HG03457 (cell line): Measurements from ENCODE around the gene ZNF267.
"Not testable (repeated sequence)": the region's sequence is repeated elsewhere in the genome, so short reads cannot be mapped to it uniquely, and the experiment has no call there.

Source experiments
- ATAC-seq: cut with Tn5 transposase; IDR thresholded peaks from one replicate; pipeline ENCODE4 v1.9.1; 2021; ENCODE audit warnings: moderate number of reproducible peaks; ENCODE audit not compliant: unreplicated experiment

The ZNF267 gene

GRCh38 chr16:31873556-31874365, at the start of gene ZNF267:
ZNF267 (plus strand) TSS chr16:31873807; CDS start chr16:31873967, 160 bp downstream.
- peak; percentile 31 for ATAC-seq

- no peak for ATAC-seq
Measured at GRCh38 chr16:31833047-31833446, 40.6 kb upstream of the ZNF267 start.

GRCh38 chr16:31836396-31836795, 37.2 kb upstream of the ZNF267 start:
- ATAC-seq, result not testable (repeated sequence)

- ATAC-seq, result no peak
Measured at GRCh38 chr16:31842864-31843263, 30.7 kb upstream of the ZNF267 start.

- ATAC-seq, result not testable (repeated sequence)
Measured at GRCh38 chr16:31848572-31848971, 25.0 kb upstream of the ZNF267 start.

GRCh38 chr16:31853291-31853690, 20.3 kb upstream of the ZNF267 start:
- ATAC-seq, result no peak

- no peak for ATAC-seq
Measured at GRCh38 chr16:31860508-31860907, 13.1 kb upstream of the ZNF267 start.

GRCh38 chr16:31861455-31861854, 12.2 kb upstream of the ZNF267 start:
- no peak for ATAC-seq

- ATAC-seq, result no peak
Measured at GRCh38 chr16:31862761-31863160, 10.8 kb upstream of the ZNF267 start.

- no peak for ATAC-seq
Measured at GRCh38 chr16:31868164-31868563, 5.4 kb upstream of the ZNF267 start.

GRCh38 chr16:31868691-31869167, 4.9 kb upstream of the ZNF267 start:
- no peak for ATAC-seq

- ATAC-seq, result no peak
Measured at GRCh38 chr16:31869511-31870201, 4.0 kb upstream of the ZNF267 start.

GRCh38 chr16:31870809-31871208, 2.8 kb upstream of the ZNF267 start:
- ATAC-seq, result no peak

GRCh38 chr16:31871510-31871909, 2.1 kb upstream of the ZNF267 start:
- no peak for ATAC-seq

GRCh38 chr16:31872201-31872600, 1.4 kb upstream of the ZNF267 start:
- ATAC-seq, result no peak

GRCh38 chr16:31874366-31875111, 932 bp downstream of the ZNF267 start:
- peak; percentile 30 for ATAC-seq

- ATAC-seq, result no peak
Measured at GRCh38 chr16:31875112-31875803, 1.7 kb downstream of the ZNF267 start.

- ATAC-seq, result no peak
Measured at GRCh38 chr16:31875928-31876547, 2.4 kb downstream of the ZNF267 start.

- ATAC-seq, result peak; percentile 53
Measured at GRCh38 chr16:31876951-31877828, 3.6 kb downstream of the ZNF267 start.
